GM21423 (cell line): ENCODE data around the gene SLC27A4.

Source experiments
- ATAC-seq: cut with Tn5 transposase; IDR thresholded peaks from one replicate; pipeline ENCODE4 v1.9.1; 2021; ENCODE audit warnings: mild to moderate bottlenecking, moderate library complexity; ENCODE audit not compliant: unreplicated experiment

Gene SLC27A4

DNA sequence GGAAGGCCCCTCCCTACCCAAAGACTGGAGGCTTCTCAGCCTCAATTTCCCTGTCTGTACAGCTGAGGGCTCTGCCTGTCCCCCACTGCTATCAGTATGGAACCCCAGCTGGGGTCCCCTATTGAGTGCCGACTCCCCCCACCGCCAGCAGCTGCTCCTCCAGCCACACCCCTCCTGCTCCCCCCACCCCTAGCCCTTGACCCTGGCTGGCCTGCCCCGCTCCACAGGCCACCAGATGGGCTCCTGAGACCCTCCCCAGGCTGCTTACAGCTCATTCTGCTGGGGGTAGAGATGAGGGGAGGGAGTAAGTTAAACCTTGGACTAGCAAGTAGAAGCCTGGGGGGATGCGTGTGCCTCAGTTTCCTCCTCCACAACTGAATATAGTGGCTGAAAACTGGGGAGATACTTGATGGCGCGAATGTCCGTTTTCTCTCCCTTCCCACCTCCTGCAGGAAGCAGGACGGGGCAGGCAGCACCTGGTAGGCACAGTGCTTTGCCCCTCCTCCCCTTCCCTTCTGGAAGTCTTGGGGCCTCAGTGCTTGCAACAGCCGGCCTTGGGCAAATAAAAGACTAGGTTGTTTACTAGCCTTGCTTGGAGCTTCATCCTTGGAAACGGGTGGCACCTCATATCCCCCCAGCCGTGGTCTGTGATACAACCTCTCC, 50.0 kb downstream of the SLC27A4 start:
- ATAC-seq = no peak

DNA sequence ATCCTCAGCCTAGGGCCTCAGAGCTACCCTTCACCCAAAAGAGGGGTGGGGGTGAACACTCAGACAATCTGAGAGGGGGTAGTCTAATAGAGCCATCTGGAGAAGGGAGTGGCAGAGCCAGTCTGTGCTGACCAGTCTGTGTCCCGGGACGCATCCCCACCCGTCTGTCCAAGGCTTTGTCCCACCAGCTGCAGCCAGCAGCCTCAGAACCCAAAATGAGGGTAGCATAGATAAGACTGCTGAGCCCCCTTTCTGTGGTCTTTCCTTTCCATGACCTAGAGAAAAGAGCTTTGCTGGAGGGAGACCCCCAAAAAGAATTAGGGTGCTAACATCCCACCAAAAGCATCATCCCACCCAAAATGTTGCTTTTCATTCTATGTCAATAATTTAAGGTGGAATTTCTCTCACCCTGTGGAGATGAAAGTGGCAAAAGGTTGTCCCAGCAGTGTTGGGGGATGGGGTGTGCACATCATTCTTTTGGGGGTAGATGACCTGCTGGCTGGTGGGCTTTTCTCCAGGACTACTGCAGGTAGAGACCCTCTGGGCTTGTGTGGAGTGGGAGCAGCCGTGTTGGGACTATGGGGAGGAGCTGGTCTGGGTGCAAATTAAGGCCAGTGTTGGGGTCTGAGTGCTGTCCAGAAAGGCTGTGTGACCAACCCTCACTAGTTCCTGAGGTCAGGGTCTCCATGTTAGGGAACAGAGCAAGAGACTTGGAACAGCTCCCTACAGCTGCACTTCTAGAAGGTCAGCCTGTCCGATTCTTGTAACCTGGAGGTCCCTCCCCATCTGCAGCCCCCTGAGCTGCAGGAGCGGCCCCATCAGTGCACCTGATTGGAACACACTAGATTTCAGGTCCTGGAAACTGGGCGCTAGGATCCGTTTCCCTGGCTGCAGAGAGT, 50.7 kb downstream of the SLC27A4 start:
- ATAC-seq = no peak

DNA sequence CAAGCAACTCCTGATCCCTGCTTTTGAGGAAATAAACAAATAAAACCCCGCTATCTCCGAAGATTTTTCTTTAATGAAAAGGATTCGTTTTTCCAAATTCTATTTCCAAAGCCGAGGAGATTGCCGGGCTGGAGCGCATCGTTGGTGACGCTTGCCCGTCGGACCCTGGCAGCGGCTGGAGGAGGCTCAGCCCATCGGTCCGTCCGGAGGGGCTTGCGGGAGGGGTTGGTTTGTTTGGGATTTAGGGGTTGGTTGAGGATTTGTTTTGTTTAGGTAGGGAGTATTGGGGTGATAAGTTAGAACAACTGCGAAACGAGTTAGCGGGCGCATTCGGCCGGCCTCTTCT, 51.6 kb downstream of the SLC27A4 start:
- no peak for ATAC-seq

- no peak for ATAC-seq
Measured at GRCh38 chr9:128392302-128393144, 52.2 kb downstream of the SLC27A4 start.

GRCh38 chr9:128393145-128393775, 52.9 kb downstream of the SLC27A4 start:
- ATAC-seq = no peak

DNA sequence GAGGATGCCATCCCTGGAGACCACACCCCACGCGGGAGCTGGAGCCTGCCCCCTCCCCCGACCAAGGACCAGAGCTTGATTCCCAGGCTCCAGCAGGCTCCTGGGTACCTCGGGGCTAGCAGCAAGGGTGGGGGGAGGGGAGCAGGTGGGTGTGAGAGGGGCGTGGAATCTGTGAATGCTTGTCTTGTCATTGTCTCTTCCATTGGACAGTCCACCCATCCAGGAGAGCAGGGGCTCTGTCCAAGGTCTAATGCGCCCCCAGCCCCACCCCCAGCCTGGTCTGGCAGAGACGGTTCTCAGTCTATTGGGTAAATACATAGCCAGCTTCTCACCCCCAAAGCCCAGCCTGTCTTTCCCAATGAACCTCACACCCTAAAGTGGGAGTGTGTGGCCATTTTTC, 53.6 kb downstream of the SLC27A4 start:
- no peak for ATAC-seq

- no peak for ATAC-seq
Measured at GRCh38 chr9:128394379-128395168, 54.2 kb downstream of the SLC27A4 start.

DNA sequence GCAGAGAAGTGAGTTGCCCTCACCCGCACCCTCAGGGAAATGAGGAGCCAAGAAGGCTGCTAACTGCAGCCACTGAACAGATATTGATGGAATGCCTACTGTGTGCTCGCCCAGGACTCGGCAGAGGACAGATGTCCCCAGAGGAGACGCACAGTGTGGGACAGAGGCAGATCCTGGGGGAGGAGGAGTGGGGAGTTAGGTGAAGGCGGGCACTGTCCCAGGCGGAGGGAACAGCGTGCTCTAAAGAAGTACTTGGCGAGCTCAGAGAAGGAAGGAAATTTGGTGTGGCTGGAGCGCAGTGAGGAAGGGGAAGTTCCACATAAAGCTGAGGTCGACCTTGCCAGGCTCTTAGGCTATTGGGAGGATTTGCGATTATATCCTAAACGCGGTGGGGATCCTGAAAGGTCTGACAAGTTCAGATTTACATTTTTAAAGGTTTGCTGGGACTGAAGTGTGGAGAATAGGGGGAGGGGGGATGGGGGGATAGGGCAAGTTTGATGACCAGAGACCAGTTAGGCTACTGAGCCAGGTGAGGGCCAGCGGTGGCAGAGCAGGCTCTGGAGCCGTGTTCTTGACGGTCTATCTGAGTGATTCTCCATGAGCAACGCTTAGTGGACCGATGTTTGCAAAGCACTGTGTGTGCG, 56.8 kb downstream of the SLC27A4 start:
- no peak for ATAC-seq

- no peak for ATAC-seq
Measured at GRCh38 chr9:128397831-128398230, 57.5 kb downstream of the SLC27A4 start.

DNA sequence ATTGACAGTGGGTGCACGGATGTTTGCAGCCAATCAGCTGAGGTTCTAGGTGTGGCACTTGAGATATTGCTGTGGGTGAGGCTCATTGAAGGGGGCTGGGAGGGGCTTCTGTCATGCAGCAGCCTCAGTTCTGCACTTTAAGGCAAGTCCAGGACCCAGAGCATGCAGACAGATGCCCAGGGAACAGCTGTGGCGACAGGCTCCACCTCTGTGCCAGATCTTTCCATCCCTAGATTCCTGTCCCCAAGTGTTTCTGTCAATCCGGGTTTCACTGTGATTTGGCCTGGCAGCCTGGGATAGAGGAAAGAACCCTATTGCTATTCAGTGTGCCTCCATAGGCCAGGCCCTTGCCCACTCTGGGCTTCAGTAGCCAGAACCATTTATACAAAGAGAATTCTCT, 59.5 kb downstream of the SLC27A4 start:
- no peak for ATAC-seq

DNA sequence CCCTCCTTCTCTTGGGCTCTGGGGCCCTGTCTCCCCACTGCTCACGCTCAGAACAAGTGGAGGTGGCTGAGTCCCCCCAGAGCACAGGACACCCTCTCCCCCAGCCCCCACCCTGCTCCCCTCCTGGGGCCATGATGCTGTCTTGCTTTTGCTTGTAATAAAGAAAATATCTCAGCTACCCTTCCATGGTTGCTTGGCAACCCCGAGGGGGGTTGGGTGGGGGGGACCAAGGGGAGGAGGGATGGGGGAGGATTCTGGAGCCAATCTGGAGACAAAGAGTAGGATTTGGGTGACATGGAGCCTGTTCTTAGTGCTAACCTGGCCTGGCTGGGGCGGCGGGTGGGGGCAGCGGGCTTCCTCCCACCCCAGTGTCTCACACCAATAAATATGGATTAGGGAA, 64.2 kb downstream of the SLC27A4 start:
- no peak for ATAC-seq

GRCh38 chr9:128405077-128405779, 64.9 kb downstream of the SLC27A4 start:
- no peak for ATAC-seq

DNA sequence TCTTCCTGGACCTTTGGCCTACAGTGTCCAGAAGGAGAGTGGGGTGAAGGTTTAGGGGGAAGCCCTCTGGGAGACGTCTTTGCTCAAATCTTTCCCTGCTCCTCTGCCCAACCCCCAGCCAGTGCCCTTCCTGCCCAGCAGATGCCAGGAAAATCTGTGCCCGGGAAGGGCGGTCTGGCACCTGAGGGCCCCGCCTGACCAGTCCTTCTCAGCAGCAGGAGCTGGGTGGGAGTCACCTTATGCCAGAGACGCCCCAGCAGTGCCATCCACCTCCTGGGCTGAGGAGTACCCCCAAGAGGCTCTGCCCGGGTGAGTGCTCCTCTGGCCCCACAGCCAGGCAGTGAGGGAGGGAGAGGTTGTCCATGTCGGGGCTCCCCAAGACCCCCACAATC, 65.4 kb downstream of the SLC27A4 start:
- no peak for ATAC-seq

GRCh38 chr9:128406848-128407391, 66.6 kb downstream of the SLC27A4 start:
- no peak for ATAC-seq

- ATAC-seq = no peak
Measured at GRCh38 chr9:128408963-128409431, 68.7 kb downstream of the SLC27A4 start.

DNA sequence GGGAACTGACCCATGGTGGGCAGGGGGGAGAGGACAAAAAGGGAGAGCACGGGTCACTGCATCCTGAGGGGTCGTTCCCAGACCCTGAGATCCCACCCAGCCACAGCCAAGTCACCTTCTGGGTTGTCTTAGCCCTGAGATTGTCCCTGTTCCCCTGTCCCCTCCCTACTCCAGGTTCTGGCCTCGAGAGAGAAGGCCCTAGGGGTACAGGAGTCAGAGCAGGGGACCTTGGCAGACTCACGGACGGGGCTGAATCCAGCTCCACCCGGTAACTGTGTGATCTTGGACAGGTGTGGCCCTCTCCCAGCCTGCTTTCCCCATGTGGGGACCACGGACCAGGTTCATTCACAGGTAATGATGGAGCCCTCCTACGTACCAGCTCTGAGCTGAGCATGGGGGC, 69.1 kb downstream of the SLC27A4 start:
- no peak for ATAC-seq

DNA sequence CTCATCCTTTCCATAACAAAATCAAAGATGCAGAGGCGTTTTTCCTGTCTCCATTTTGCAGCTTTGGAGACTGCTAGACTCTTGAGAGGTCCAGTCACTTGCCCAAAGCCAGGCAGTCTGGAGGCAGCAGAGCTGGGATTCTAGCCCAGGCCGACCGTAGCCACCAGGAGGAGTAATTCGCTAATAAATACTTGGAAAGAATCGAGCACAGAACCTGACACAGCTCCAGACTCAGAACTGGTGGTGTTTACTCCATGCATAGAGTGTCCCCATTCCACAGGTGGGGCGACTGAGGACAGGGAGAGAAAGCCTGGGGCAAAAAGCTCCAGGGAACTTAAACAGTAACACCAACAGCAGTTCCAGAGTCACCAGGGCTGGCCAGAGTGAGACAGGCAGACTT, 69.7 kb downstream of the SLC27A4 start:
- no peak for ATAC-seq
